ENCODE results near the gene MAP4K3. TPM values are rescaled to one million over a fixed set of nuclear protein-coding genes. Genes with fewer than 3 reads are reported as not detected.

The MAP4K3 gene
- total and polyA plus RNA-seq, 2 of the 4 experiments (the other 2 are of a cell fraction): 13.2 to 32.6 TPM

- H3K27me3 ChIP-seq (ENCODE audit: control insufficient read depth, insufficient read depth, low read length): no peaks in the 10 kb centered on the region
- H3K4me2 ChIP-seq (ENCODE audit: low read depth, low read length): no peak overlapping the region
- no peaks in the 10 kb centered on the region for H3K4me1 ChIP-seq (ENCODE audit: control insufficient read depth, insufficient read depth, low read length)
- H3K14ac ChIP-seq (replicated peaks; ENCODE audit: low read depth, low read length): no peak overlapping the region
- POLR2A ChIA-PET (ENCODE audit: unreplicated experiment): no interaction called here
- 88% methylated on average over 1 of the region's 6 CpGs; no CpG with 5 or more reads in 1 of the 2 experiments for WGBS, 2 experiments (ENCODE audit: extremely low coverage in 2 of 2, insufficient read length in 1 of 2)
- no peak overlapping the region for H4K91ac ChIP-seq (ENCODE audit: insufficient read depth, low read depth, low read length)
- H3K9me3 ChIP-seq (ENCODE audit: control insufficient read depth, insufficient read depth, low read length): no peaks in the 10 kb centered on the region
- TF ChIP-seq CTCF (conservative IDR thresholded peaks at IDR 0.05; ENCODE audit: low read depth, low read length) (no peak), RFX5 (IDR thresholded peaks at IDR 0.05; ENCODE audit: low read depth, low read length) (no peak), NFE2L2 (IDR thresholded peaks at IDR 0.05; ENCODE audit: low read depth, low read length) (no peak), USF2 (IDR thresholded peaks at IDR 0.05; ENCODE audit: low read depth, low read length) (no peak), RCOR1 (IDR thresholded peaks at IDR 0.05; ENCODE audit: insufficient replicate concordance, low read length) (no peak), POLR2A (IDR thresholded peaks at IDR 0.05; ENCODE audit: low read depth, low read length) (no peak), MXI1 (IDR thresholded peaks at IDR 0.05; ENCODE audit: borderline replicate concordance, low read depth, low read length) (no peak), FOS (IDR thresholded peaks at IDR 0.05; ENCODE audit: low read depth, low read length) (no peak), MAFK (IDR thresholded peaks at IDR 0.05; ENCODE audit: low read depth, low read length) (no peak), SMC3 (IDR thresholded peaks at IDR 0.05; ENCODE audit: low read depth, low read length) (no peak)
- no peak overlapping the region for H2BK15ac ChIP-seq (ENCODE audit: low read depth, low read length)
- H4K8ac ChIP-seq (ENCODE audit: low read depth in 2 of 2, low read length in 2 of 2): no peak overlapping the region
- no peaks in the 10 kb centered on the region for H3K36me3 ChIP-seq (ENCODE audit: control insufficient read depth, insufficient read depth, low read length)
- CTCF ChIA-PET: interaction anchor here (1.3 kb wide), 1 partner anchor 9 kb away, joined by 3 read pairs; no protein-coding TSS in a partner anchor
- no peak overlapping the region for H2AK5ac ChIP-seq (ENCODE audit: low read depth, low read length)
- no peak overlapping the region for H3K18ac ChIP-seq (ENCODE audit: low read depth, low read length)
- no peaks in the 10 kb centered on the region for H3K79me1 ChIP-seq (ENCODE audit: low read depth in 1 of 2, low read length in 2 of 2)
- H2BK5ac ChIP-seq (ENCODE audit: low read depth, low read length, poor library complexity, severe bottlenecking): no peak overlapping the region
- no TSS peak for BruUV-seq (replicated peaks)
- no peak overlapping the region for H2AK9ac ChIP-seq (replicated peaks; ENCODE audit: low read depth, low read length, poor library complexity)
- H4K5ac ChIP-seq (ENCODE audit: low read depth, low read length): no peak overlapping the region
- no peaks in the 10 kb centered on the region for H4K20me1 ChIP-seq (ENCODE audit: insufficient read depth, low read length)
- dilution Hi-C loops (cut with HindIII; ENCODE audit: low sequenced_read_pairs, unreplicated experiment): loop anchor here (25.0 kb wide), 1 partner anchor 116 kb away; no protein-coding TSS in a partner anchor
- DNase-seq: no peak
- no peak overlapping the region for H2BK120ac ChIP-seq (ENCODE audit: low read depth, low read length)
- no peaks in the 10 kb centered on the region for H3K9me1 ChIP-seq (ENCODE audit: insufficient read depth, low read length)
- no peak overlapping the region for H3K9ac ChIP-seq (ENCODE audit: low read depth, low read length)
- no peak overlapping the region for H2BK20ac ChIP-seq (ENCODE audit: low read depth, low read length)
- H3K4me3 ChIP-seq (ENCODE audit: insufficient read depth, low read depth, low read length): no peak overlapping the region
- no peak overlapping the region for H3K56ac ChIP-seq (ENCODE audit: extremely low read depth, insufficient read depth, low read length)
- no peak overlapping the region for H3K4ac ChIP-seq (ENCODE audit: low read depth, low read length)
- H3K27ac ChIP-seq (ENCODE audit: insufficient read depth, low read length): no peak overlapping the region
- ATAC-seq (ENCODE audit: low read depth): no peak
- H3K23ac ChIP-seq (ENCODE audit: low read depth, low read length): no peak overlapping the region
- intact Hi-C loops (cut with micrococcal nuclease): no loop called here
- in situ Hi-C loops (cut with MboI; ENCODE audit: low sequenced_read_pairs): no loop called here
- no peak overlapping the region for H2AFZ ChIP-seq (replicated peaks; ENCODE audit: low read length, poor library complexity)
These were observed 233.7 kb downstream of the MAP4K3 start for GRCh38 chr2:39203382-39203781.

Measured in IMR-90 (cell line).